PC-9 (cell line): ENCODE data around the gene TLX2. TPM values are rescaled to one million over a fixed set of nuclear protein-coding genes. Genes with fewer than 3 reads are reported as not detected.

Experiments
- BruUV-seq: library from RNA; stranded (reverse); fragments of 400-500 nt; replicated peaks from 2 replicates; lab custom pipeline; 2021; lab: Mats Ljungman, UMichigan
- CTCF ChIA-PET: fragments of 300-600 bp; sonication (Branson Sonifier 250); formaldehyde crosslinking; loops from one replicate; lab custom pipeline; 2022; ENCODE audit warnings: antibody characterized with exemption; lab: Charles Lee
- POLR2A ChIA-PET: fragments of 300-600 bp; sonication (Branson Sonifier 250); formaldehyde crosslinking; loops from one replicate; lab custom pipeline; 2022; ENCODE audit warnings: antibody characterized with exemption; ENCODE audit not compliant: unreplicated experiment; lab: Charles Lee
- DNase-seq, 2 experiments: peaks; one replicate each; pipeline versions ENCODE4 v3.0.0 to v3.0.0-alpha.2; 2015 to 2022; ENCODE audit warnings: mixed read lengths in 1 of 2
- H2AFZ ChIP-seq: fragments of 200-600 bp; sonication (generic); 2 replicates; pipeline ENCODE4 v1.8.1; 2017; ENCODE audit warnings: antibody characterized with exemption
- H3F3A ChIP-seq: fragments of 200-600 bp; sonication (generic); 2 replicates; pipeline ENCODE4 v1.8.1; 2017; ENCODE audit warnings: antibody characterized with exemption, mild to moderate bottlenecking, low read depth; ENCODE audit not compliant: insufficient read depth
- H3K27ac ChIP-seq: fragments of 200-600 bp; sonication (generic); 2 replicates; pipeline ENCODE4 v1.6.1; 2016; ENCODE audit warnings: mixed run types
- H3K27me3 ChIP-seq: fragments of 200-600 bp; sonication (generic); 2 replicates; pipeline ENCODE4 v1.6.1; 2016; ENCODE audit warnings: low read depth, mixed run types; ENCODE audit not compliant: insufficient read depth
- H3K36me3 ChIP-seq: fragments of 200-600 bp; sonication (generic); 2 replicates; pipeline ENCODE4 v1.6.1; 2016; ENCODE audit warnings: low read depth, mixed run types
- H3K4me1 ChIP-seq: fragments of 200-600 bp; sonication (generic); replicated peaks from 2 replicates; pipeline ENCODE4 v1.6.1; 2016; ENCODE audit warnings: mixed run types; ENCODE audit not compliant: insufficient read depth
- H3K4me2 ChIP-seq: fragments of 200-600 bp; sonication (generic); 2 replicates; pipeline ENCODE4 v1.6.1; 2017; ENCODE audit warnings: mixed run types
- H3K4me3 ChIP-seq: fragments of 200-600 bp; sonication (generic); 2 replicates; pipeline ENCODE4 v1.6.1; 2016; ENCODE audit warnings: mixed run types
- H3K79me2 ChIP-seq: fragments of 200-600 bp; sonication (generic); 2 replicates; pipeline ENCODE4 v1.6.1; 2017; ENCODE audit warnings: low read depth, mixed run types
- H3K9me2 ChIP-seq: fragments of 200-600 bp; sonication (generic); 2 replicates; pipeline ENCODE4 v1.8.1; 2017; ENCODE audit warnings: mild to moderate bottlenecking; ENCODE audit not compliant: insufficient read depth
- H3K9me3 ChIP-seq: fragments of 200-600 bp; sonication (generic); 2 replicates; pipeline ENCODE4 v1.8.1; 2016; ENCODE audit warnings: low read depth; ENCODE audit not compliant: insufficient read depth
- H4K20me1 ChIP-seq: fragments of 200-600 bp; sonication (generic); 2 replicates; pipeline ENCODE4 v1.8.1; 2017; ENCODE audit not compliant: insufficient read depth
- EZH2 ChIP-seq: fragments of 200-600 bp; sonication (generic); IDR thresholded peaks from 2 replicates; pipeline ENCODE4 v1.8.0; 2017; ENCODE audit warnings: antibody characterized with exemption, low read depth
- intact Hi-C: fragments of 100-400 bp; cut with micrococcal nuclease; formaldehyde crosslinking; loops from one replicate; pipeline ENCODE4 v1.10.0; 2022; ENCODE audit not compliant: unreplicated experiment
- total RNA-seq: library from RNA; stranded (reverse); gene quantifications from 2 replicates; pipeline ENCODE4 v1.2.3, GENCODE V29; 2021
- TF ChIP-seq, protein P1 (sequence below): fragments of 200-600 bp; sonication (generic); conservative IDR thresholded peaks from 2 replicates; pipeline ENCODE4 v1.6.1; 2017; ENCODE audit warnings: mixed run types, antibody characterized with exemption, mild to moderate bottlenecking, moderate library complexity

The TLX2 gene
- total RNA-seq, 1 experiment from 2014 or later, result 3.1 TPM

DNA sequence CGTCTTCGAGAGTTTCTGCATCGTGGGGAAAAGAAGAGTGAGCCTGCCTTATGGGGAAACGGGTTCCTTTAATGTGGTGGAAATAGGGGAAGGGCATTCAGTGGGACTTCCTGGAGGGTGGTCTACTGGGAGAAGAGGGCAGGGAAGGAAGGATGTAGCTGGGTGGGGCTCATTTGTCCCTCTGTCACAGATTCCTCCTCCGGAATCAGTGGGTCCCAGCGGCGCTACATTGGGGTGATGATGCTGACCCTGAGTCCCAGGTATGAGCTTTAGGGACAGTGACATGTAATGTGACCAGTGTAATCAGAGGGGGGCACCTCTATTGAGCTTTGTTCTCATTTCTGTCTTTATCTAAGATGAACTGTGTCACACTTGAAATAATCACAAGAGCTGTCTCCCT lies 17.4 kb downstream of the TLX2 start:
- intact Hi-C loops, result loop anchor here (5.0 kb wide), 3 partner anchors 56 to 264 kb away; no protein-coding TSS in a partner anchor
- ChIA-PET POLR2A (interaction anchor here (0.6 kb wide), 1 partner anchor 50 kb away, joined by 3 read pairs; no protein-coding TSS in a partner anchor), CTCF (interaction anchor here (0.8 to 1.2 kb wide), 3 partner anchors 13 to 282 kb away, joined by 3 to 6 read pairs (median 3); no protein-coding TSS in a partner anchor)

DNA sequence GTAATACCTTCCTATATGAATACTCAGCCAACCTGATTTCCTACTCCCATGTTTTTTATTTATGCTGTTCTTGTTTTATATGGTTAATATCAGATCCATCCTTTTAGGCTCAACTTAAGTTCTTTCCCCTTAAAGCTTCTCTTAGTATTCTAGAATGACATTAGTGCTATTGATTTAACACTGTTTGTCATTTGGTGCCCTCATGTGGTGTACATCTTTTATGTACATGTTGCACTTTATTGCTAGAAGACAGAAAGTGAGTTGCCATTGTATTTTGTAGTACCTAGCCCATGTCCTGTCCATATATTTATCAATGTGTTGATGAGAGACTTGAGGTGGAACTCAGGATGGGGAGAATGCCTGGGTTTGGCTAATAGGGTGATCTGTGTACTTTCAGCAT lies 18.0 kb downstream of the TLX2 start:
- H3K4me3 ChIP-seq, result no peak overlapping the region
- peaks cover 12% of the 10 kb centered on the region; the same call in 1 of the 2 replicates for H3F3A ChIP-seq
- H3K9me2 ChIP-seq, result no peaks in the 10 kb centered on the region
- CTCF ChIA-PET, result interaction anchor here (0.8 to 1.2 kb wide), 3 partner anchors 13 to 282 kb away, joined by 3 to 6 read pairs (median 3); no protein-coding TSS in a partner anchor
- DNase-seq, result peak in 1 of 2 experiments; percentile 62
- no peaks in the 10 kb centered on the region for H3K27me3 ChIP-seq
- intact Hi-C loops, result loop anchor here (5.0 kb wide), 3 partner anchors 55 to 265 kb away; no protein-coding TSS in a partner anchor
- TF ChIP-seq, protein P1, sequence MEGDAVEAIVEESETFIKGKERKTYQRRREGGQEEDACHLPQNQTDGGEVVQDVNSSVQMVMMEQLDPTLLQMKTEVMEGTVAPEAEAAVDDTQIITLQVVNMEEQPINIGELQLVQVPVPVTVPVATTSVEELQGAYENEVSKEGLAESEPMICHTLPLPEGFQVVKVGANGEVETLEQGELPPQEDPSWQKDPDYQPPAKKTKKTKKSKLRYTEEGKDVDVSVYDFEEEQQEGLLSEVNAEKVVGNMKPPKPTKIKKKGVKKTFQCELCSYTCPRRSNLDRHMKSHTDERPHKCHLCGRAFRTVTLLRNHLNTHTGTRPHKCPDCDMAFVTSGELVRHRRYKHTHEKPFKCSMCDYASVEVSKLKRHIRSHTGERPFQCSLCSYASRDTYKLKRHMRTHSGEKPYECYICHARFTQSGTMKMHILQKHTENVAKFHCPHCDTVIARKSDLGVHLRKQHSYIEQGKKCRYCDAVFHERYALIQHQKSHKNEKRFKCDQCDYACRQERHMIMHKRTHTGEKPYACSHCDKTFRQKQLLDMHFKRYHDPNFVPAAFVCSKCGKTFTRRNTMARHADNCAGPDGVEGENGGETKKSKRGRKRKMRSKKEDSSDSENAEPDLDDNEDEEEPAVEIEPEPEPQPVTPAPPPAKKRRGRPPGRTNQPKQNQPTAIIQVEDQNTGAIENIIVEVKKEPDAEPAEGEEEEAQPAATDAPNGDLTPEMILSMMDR, result peak; percentile 69
- TF ChIP-seq EZH2, result no peak
- peaks cover 9% of the 10 kb centered on the region; the same call in 1 of the 2 replicates for H4K20me1 ChIP-seq
- H3K4me2 ChIP-seq, result no peak overlapping the region; the same call in 1 of the 2 replicates
- H3K79me2 ChIP-seq, result peaks cover 32% of the 10 kb centered on the region
- no TSS peak for BruUV-seq
- no peak overlapping the region for H2AFZ ChIP-seq
- H3K27ac ChIP-seq, result no peak overlapping the region
- peaks cover 18% of the 10 kb centered on the region for H3K4me1 ChIP-seq
- H3K36me3 ChIP-seq, result peaks cover 7% of the 10 kb centered on the region; the same call in 1 of the 2 replicates
- H3K9me3 ChIP-seq, result no peaks in the 10 kb centered on the region
- POLR2A ChIA-PET, result interaction anchor here (0.6 kb wide), 1 partner anchor 51 kb away, joined by 3 read pairs; no protein-coding TSS in a partner anchor

More for the DNA sequence above, 17.4 kb downstream of the TLX2 start:
- Histone ChIP-seq H2AFZ (no peak overlapping the region), H3K36me3 (peaks cover 13% of the 10 kb centered on the region), H3K27me3 (no peaks in the 10 kb centered on the region), H3K27ac (no peak overlapping the region), H4K20me1 (peaks cover 9% of the 10 kb centered on the region; the same call in 1 of the 2 replicates), H3K4me1 (peaks cover 18% of the 10 kb centered on the region), H3K4me2 (peak overlapping the region; percentile 84; the same call in 1 of the 2 replicates), H3F3A (peaks cover 12% of the 10 kb centered on the region; the same call in 1 of the 2 replicates), H3K9me3 (no peaks in the 10 kb centered on the region), H3K79me2 (peaks cover 37% of the 10 kb centered on the region), H3K9me2 (no peaks in the 10 kb centered on the region), H3K4me3 (no peak overlapping the region)
- DNase-seq, result no peak
- TF ChIP-seq EZH2, result no peak
- TF ChIP-seq, protein P1, result no peak
- BruUV-seq, result no TSS peak

DNA sequence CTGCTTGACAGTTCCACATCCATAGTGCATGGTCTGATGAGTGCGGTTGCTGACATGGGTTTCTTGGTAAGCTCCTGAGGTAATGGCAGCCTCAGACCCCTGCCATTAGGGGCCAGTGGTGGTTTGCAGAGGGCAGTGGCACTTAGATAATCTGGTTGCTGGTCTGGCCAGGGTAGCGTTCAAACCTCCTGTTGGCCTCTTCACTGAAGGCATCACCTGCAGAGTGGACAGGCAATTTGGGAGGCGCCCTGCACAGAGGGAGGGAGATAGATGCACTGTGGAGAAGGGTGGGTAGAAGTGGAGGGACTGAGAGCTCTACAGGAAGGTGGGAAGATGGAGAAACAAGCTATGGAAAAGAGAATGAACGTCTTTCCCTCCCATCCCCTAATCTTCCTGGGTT lies 19.2 kb downstream of the TLX2 start:
- CTCF ChIA-PET, result no interaction called here

More for the DNA sequence above, 19.2 kb downstream of the TLX2 start:
- no peaks in the 10 kb centered on the region for H3K9me3 ChIP-seq
- peaks cover 9% of the 10 kb centered on the region for H3K4me1 ChIP-seq
- POLR2A ChIA-PET, result no interaction called here
- no peak for TF ChIP-seq EZH2
- TF ChIP-seq, protein P1, result no peak
- H3K27ac ChIP-seq, result no peak overlapping the region
- H3K9me2 ChIP-seq, result no peaks in the 10 kb centered on the region
- no peak for DNase-seq
- no peaks in the 10 kb centered on the region for H3K36me3 ChIP-seq
- no peak overlapping the region for H3K4me3 ChIP-seq
- BruUV-seq, result no TSS peak
- H3K79me2 ChIP-seq, result peaks cover 19% of the 10 kb centered on the region
- H4K20me1 ChIP-seq, result peaks cover 1% of the 10 kb centered on the region; the same call in 1 of the 2 replicates
- no peak overlapping the region for H3K4me2 ChIP-seq
- intact Hi-C loops, result loop anchor here (5.0 kb wide), 3 partner anchors 54 to 266 kb away; no protein-coding TSS in a partner anchor
- H3F3A ChIP-seq, result peaks cover 9% of the 10 kb centered on the region; the same call in 1 of the 2 replicates
- H3K27me3 ChIP-seq, result no peaks in the 10 kb centered on the region
- H2AFZ ChIP-seq, result no peak overlapping the region
